Medulla oblongata (tissue), 1 donor: Measurements from ENCODE around the gene CD40.
"Not testable (repeated sequence)": the region's sequence is repeated elsewhere in the genome, so short reads cannot be mapped to it uniquely, and the experiment has no call there.

Source experiments
- DNase-seq: peaks from one replicate; pipeline ENCODE4 v3.0.0-alpha.2; 2015; ENCODE audit errors: extremely low spot score

The CD40 gene

GRCh38 chr20:46093531-46093930, 24.6 kb upstream of the CD40 start:
- no peak for DNase-seq

- no peak for DNase-seq
Observed at GRCh38 chr20:46099491-46100287, 18.4 kb upstream of the CD40 start.

- not testable (repeated sequence) for DNase-seq
Observed at GRCh38 chr20:46100444-46100843, 17.7 kb upstream of the CD40 start.

GRCh38 chr20:46100988-46101387, 17.1 kb upstream of the CD40 start:
- no peak for DNase-seq

- DNase-seq, result no peak
Observed at GRCh38 chr20:46101957-46102356, 16.2 kb upstream of the CD40 start.

- DNase-seq, result no peak
Observed at GRCh38 chr20:46102940-46103339, 15.2 kb upstream of the CD40 start.

GRCh38 chr20:46104262-46104661, 13.9 kb upstream of the CD40 start:
- DNase-seq, result no peak

GRCh38 chr20:46107061-46107460, 11.1 kb upstream of the CD40 start:
- no peak for DNase-seq

- peak; percentile 65 for DNase-seq
Observed at GRCh38 chr20:46108435-46108841, 9.7 kb upstream of the CD40 start.

GRCh38 chr20:46108976-46109375, 9.1 kb upstream of the CD40 start:
- no peak for DNase-seq

GRCh38 chr20:46111028-46111835, 6.9 kb upstream of the CD40 start:
- DNase-seq, result peak; percentile 80

- DNase-seq, result no peak
Observed at GRCh38 chr20:46111836-46112212, 6.3 kb upstream of the CD40 start.

- DNase-seq, result no peak
Observed at GRCh38 chr20:46112430-46113112, 5.5 kb upstream of the CD40 start.

GRCh38 chr20:46113113-46113470, 5.0 kb upstream of the CD40 start:
- DNase-seq, result no peak

GRCh38 chr20:46114449-46114848, 3.7 kb upstream of the CD40 start:
- DNase-seq, result no peak

GRCh38 chr20:46118481-46119020, 437 bp downstream of the CD40 start:
- DNase-seq, result peak; percentile 17

- DNase-seq, result no peak
Observed at GRCh38 chr20:46119028-46119546, 973 bp downstream of the CD40 start.

- no peak for DNase-seq
Observed at GRCh38 chr20:46119547-46119946, 1.4 kb downstream of the CD40 start.

GRCh38 chr20:46120136-46120535, 2.0 kb downstream of the CD40 start:
- DNase-seq, result no peak

- DNase-seq, result no peak
Observed at GRCh38 chr20:46121184-46121930, 3.2 kb downstream of the CD40 start.

GRCh38 chr20:46122071-46122470, 4.0 kb downstream of the CD40 start:
- no peak for DNase-seq
